ENCODE data around the gene CINP. TPM values are rescaled to one million over a fixed set of nuclear protein-coding genes. Genes with fewer than 3 reads are reported as not detected.

CINP gene
- polyA plus RNA-seq, 1 experiment: 58.5 TPM

- POLR2A ChIA-PET: no interaction called here
- CTCF ChIA-PET: no interaction called here
- H3K27ac ChIP-seq (ENCODE audit: low read depth, low read length): no peak overlapping the region
- no peaks in the 10 kb centered on the region for H3K27me3 ChIP-seq (ENCODE audit: control insufficient read depth, insufficient read depth, low read length)
- DNase-seq (ENCODE audit: low read depth, low spot score): no peak
- no peaks in the 10 kb centered on the region for H3K9me3 ChIP-seq (ENCODE audit: control insufficient read depth, insufficient read depth, low read length)
- no peak overlapping the region for H3K4me3 ChIP-seq (ENCODE audit: low read depth, low read length)
- TF ChIP-seq CTCF (IDR thresholded peaks at IDR 0.05; ENCODE audit: low read depth, low read length): no peak
These were observed 8.7 kb upstream of the CINP start for GRCh38 chr14:102371361-102371760.

GRCh38 chr14:102370305-102370809 lies 7.7 kb upstream of the CINP start:
- no peaks in the 10 kb centered on the region for H3K9me3 ChIP-seq (ENCODE audit: control insufficient read depth, insufficient read depth, low read length)
- TF ChIP-seq CTCF (IDR thresholded peaks at IDR 0.05; ENCODE audit: low read depth, low read length): no peak
- POLR2A ChIA-PET: no interaction called here
- H3K4me3 ChIP-seq (ENCODE audit: low read depth, low read length): no peak overlapping the region
- no peaks in the 10 kb centered on the region for H3K27me3 ChIP-seq (ENCODE audit: control insufficient read depth, insufficient read depth, low read length)
- no peak overlapping the region for H3K27ac ChIP-seq (ENCODE audit: low read depth, low read length)
- DNase-seq (ENCODE audit: low read depth, low spot score): no peak
- CTCF ChIA-PET: interaction anchor here (1.2 kb wide), 2 partner anchors 68 to 154 kb away, joined by 3 read pairs; no protein-coding TSS in a partner anchor

GRCh38 chr14:102363182-102363943 lies 673 bp upstream of the CINP start:
- POLR2A ChIA-PET: interaction anchor here (1.0 to 1.3 kb wide), 3 partner anchors 12 to 43 kb away, joined by 3 to 4 read pairs (median 4); no protein-coding TSS in a partner anchor
- CTCF ChIA-PET: no interaction called here
- Histone ChIP-seq H3K27me3 (ENCODE audit: control insufficient read depth, insufficient read depth, low read length) (no peaks in the 10 kb centered on the region), H3K27ac (ENCODE audit: low read depth, low read length) (peak overlapping the region; percentile 48), H3K4me3 (ENCODE audit: low read depth, low read length) (peak overlapping the region; percentile 87), H3K9me3 (ENCODE audit: control insufficient read depth, insufficient read depth, low read length) (no peaks in the 10 kb centered on the region)
- no peak for TF ChIP-seq CTCF (IDR thresholded peaks at IDR 0.05; ENCODE audit: low read depth, low read length)
- DNase-seq (ENCODE audit: low read depth, low spot score): no peak

- Histone ChIP-seq H3K27ac (ENCODE audit: low read depth, low read length) (peak overlapping the region; percentile 78), H3K4me3 (ENCODE audit: low read depth, low read length) (peak overlapping the region; percentile 87), H3K27me3 (ENCODE audit: control insufficient read depth, insufficient read depth, low read length) (no peaks in the 10 kb centered on the region), H3K9me3 (ENCODE audit: control insufficient read depth, insufficient read depth, low read length) (no peaks in the 10 kb centered on the region)
- CTCF ChIA-PET: interaction anchor here (1.2 to 1.4 kb wide), 2 partner anchors 45 to 163 kb away, joined by 3 read pairs; no protein-coding TSS in a partner anchor
- DNase-seq (ENCODE audit: low read depth, low spot score): no peak
- no peak for TF ChIP-seq CTCF (IDR thresholded peaks at IDR 0.05; ENCODE audit: low read depth, low read length)
- POLR2A ChIA-PET: interaction anchor here (0.7 to 1.3 kb wide), 4 partner anchors 10 to 42 kb away, joined by 3 to 4 read pairs (median 4); no protein-coding TSS in a partner anchor
These were observed 606 bp downstream of the CINP start for GRCh38 chr14:102362084-102362483.

- no peak for DNase-seq (ENCODE audit: low read depth, low spot score)
- TF ChIP-seq CTCF (IDR thresholded peaks at IDR 0.05; ENCODE audit: low read depth, low read length): no peak
- no peaks in the 10 kb centered on the region for H3K27me3 ChIP-seq (ENCODE audit: control insufficient read depth, insufficient read depth, low read length)
- no peak overlapping the region for H3K27ac ChIP-seq (ENCODE audit: low read depth, low read length)
- H3K4me3 ChIP-seq (ENCODE audit: low read depth, low read length): no peak overlapping the region
- ChIA-PET POLR2A (no interaction called here), CTCF (no interaction called here)
- H3K9me3 ChIP-seq (ENCODE audit: control insufficient read depth, insufficient read depth, low read length): no peaks in the 10 kb centered on the region
These were observed 2.3 kb downstream of the CINP start for GRCh38 chr14:102360388-102360787.

Data from AG04450 (cell line).